KOPT-K1 (cell line): Measurements from ENCODE around the gene PAK3.

Experiments used
- H3K27ac ChIP-seq: fragments of 200-600 bp; sonication (generic); 2 replicates; pipeline ENCODE4 v1.5.1; 2016; ENCODE audit warnings: antibody characterized with exemption, mild to moderate bottlenecking, low read depth, low read length; ENCODE audit not compliant: poor library complexity, severe bottlenecking
- H3K36me3 ChIP-seq: fragments of 200-600 bp; sonication (generic); 2 replicates; pipeline ENCODE4 v1.5.1; 2017; ENCODE audit warnings: antibody characterized with exemption, mild to moderate bottlenecking, low read length, moderate library complexity; ENCODE audit not compliant: insufficient read depth
- H3K9me3 ChIP-seq: fragments of 200-600 bp; sonication (generic); 2 replicates; pipeline ENCODE4 v1.5.1; 2017; ENCODE audit warnings: antibody characterized with exemption, low read length, mild to moderate bottlenecking; ENCODE audit not compliant: insufficient read depth, poor library complexity, severe bottlenecking

Gene PAK3

DNA sequence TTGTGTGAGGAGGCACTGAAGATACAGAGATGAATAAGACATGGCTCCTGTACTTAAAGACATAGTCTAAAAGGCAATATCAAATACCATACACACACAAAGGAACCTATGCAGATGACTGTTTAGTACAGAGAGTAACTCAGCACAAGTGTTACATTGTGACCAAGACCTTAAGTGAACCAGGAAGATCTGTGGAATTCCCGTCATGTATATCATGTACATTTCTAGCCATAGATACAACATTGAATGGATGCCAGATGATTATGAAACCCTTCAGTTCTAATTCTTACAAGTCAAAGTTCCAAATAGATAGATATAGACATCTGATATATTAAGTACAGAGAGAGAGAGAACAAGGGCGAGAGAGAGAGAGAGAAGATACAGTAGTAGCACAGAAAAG is 73.2 kb downstream of the PAK3 start:
- no peaks in the 10 kb centered on the region for H3K9me3 ChIP-seq

GRCh38 chrX:111170017-111170416 is 74.0 kb downstream of the PAK3 start:
- H3K36me3 ChIP-seq: no peaks in the 10 kb centered on the region
- no peak overlapping the region for H3K27ac ChIP-seq
- no peaks in the 10 kb centered on the region for H3K9me3 ChIP-seq

More for the DNA sequence above, 73.2 kb downstream of the PAK3 start:
- Histone ChIP-seq H3K27ac (no peak overlapping the region), H3K36me3 (no peaks in the 10 kb centered on the region)

GRCh38 chrX:111180750-111181240 is 84.8 kb downstream of the PAK3 start:
- Histone ChIP-seq H3K27ac (no peak overlapping the region), H3K9me3 (no peaks in the 10 kb centered on the region), H3K36me3 (no peaks in the 10 kb centered on the region)

DNA sequence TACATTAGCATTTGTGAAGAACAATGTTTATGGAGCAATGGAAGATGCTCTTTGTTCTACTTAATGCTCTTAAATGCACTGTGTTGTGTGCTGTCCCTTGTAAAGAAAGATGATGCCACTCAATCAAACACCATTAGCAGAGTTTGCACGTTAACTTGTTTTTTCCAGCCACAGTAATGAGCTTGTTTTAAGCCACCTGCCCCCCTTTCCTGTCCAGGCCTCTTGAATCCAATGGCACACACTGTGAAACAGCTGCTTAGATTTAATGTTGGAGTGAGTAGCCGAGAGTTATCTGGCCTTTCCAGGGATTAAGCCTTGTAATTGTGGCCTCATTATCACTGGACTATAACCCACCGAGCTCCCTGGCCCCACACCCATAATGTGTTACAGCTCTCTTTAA is 86.0 kb downstream of the PAK3 start:
- no peak overlapping the region for H3K27ac ChIP-seq
- no peaks in the 10 kb centered on the region for H3K36me3 ChIP-seq
- H3K9me3 ChIP-seq: no peaks in the 10 kb centered on the region

DNA sequence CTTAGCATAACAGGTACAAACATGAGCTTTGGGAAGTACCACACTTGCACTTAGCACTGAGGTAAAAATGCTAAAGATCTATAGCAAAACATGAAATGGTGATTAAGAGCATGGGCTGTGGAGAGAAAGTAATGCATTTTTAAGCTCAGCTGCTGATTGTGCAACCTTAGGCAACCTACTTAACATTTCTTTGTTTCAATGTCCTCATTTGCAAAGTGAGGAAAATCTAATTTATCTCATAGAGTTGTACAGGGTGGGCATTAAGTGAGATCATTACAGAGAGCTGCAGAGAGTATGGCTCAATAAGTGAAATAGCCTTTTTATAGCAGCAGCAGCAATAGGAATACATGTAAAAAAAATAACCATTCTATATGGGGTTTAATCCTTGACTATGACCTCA is 87.0 kb downstream of the PAK3 start:
- no peaks in the 10 kb centered on the region for H3K36me3 ChIP-seq
- H3K27ac ChIP-seq: no peak overlapping the region
- H3K9me3 ChIP-seq: no peaks in the 10 kb centered on the region

GRCh38 chrX:111191598-111191997 is 95.6 kb downstream of the PAK3 start:
- Histone ChIP-seq H3K27ac (no peak overlapping the region), H3K9me3 (no peaks in the 10 kb centered on the region), H3K36me3 (no peaks in the 10 kb centered on the region)

DNA sequence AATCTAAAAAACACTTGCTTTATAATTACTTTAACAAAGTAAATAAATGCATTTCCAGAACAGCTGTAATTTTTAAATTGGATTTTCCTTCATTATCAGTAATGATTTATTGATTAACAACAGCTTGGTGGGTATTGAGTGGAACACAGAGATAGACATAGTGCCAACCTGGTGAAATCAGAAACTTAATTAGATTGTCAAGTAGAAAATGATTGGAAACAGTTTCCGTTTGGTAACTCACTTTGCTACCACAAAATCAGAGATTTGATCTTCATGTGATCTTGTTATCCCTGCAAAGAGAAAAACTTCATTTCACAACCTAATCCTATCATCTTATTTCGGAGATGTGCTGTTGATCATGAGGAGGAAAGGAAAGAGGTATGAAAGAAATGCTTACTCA is 103.5 kb downstream of the PAK3 start:
- Histone ChIP-seq H3K36me3 (no peaks in the 10 kb centered on the region), H3K9me3 (no peaks in the 10 kb centered on the region), H3K27ac (no peak overlapping the region)

- H3K9me3 ChIP-seq: no peaks in the 10 kb centered on the region
- no peak overlapping the region for H3K27ac ChIP-seq
- H3K36me3 ChIP-seq: no peaks in the 10 kb centered on the region
These were observed 104.3 kb downstream of the PAK3 start for GRCh38 chrX:111200327-111200726.

GRCh38 chrX:111207851-111208250 is 111.9 kb downstream of the PAK3 start:
- no peaks in the 10 kb centered on the region for H3K36me3 ChIP-seq
- H3K9me3 ChIP-seq: no peaks in the 10 kb centered on the region
- H3K27ac ChIP-seq: no peak overlapping the region

DNA sequence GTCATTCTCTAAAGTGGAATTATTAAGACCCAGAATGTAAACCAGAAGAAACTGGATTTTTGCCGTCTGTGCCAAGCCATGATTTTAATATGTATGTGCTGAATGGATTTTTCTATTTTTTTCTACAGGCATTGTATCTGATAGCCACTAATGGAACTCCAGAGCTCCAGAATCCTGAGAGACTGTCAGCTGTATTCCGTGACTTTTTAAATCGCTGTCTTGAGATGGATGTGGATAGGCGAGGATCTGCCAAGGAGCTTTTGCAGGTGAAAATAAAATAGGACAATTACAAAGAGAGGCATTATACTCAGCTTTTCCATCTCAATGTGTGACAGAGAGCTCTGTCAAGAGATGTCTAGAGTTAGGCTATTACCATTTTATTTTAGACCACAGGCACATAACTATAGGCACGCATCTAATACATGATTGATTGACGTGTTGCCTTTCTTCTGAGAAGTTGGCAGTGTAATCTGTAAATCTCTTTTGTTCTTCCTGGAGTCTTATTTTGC is 120.4 kb downstream of the PAK3 start:
- Histone ChIP-seq H3K36me3 (no peaks in the 10 kb centered on the region), H3K9me3 (no peaks in the 10 kb centered on the region), H3K27ac (no peak overlapping the region)

DNA sequence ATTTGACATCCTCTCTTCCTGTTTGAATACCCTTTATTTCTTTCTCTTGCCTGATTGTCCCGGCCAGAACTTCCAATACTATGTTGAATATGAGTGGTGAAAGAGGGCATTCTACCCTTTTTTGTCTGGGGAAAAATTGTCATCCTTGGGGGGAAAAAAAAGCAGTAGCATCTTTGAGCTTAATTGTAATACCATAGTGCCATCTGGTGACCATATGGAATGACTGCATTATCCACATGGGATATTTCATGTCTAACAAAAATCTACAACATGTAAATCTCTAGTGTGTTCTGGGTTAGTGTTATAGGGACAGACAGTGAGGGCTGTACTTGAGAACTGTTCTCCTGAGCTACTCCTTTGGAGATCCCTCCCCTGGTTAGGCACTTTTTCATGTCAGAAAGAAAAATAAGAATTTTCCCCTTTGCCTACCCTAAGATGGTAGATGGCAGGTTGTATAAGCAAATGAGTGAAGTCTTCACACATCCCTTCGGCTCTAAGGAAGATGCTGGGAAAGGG is 148.3 kb downstream of the PAK3 start:
- no peaks in the 10 kb centered on the region for H3K9me3 ChIP-seq
- H3K36me3 ChIP-seq: no peaks in the 10 kb centered on the region
- H3K27ac ChIP-seq: no peak overlapping the region

GRCh38 chrX:111254896-111255693 is 159.1 kb downstream of the PAK3 start:
- Histone ChIP-seq H3K9me3 (no peaks in the 10 kb centered on the region), H3K27ac (no peak overlapping the region), H3K36me3 (no peaks in the 10 kb centered on the region)

GRCh38 chrX:111257733-111258132 is 161.7 kb downstream of the PAK3 start:
- Histone ChIP-seq H3K27ac (no peak overlapping the region), H3K36me3 (no peaks in the 10 kb centered on the region), H3K9me3 (no peaks in the 10 kb centered on the region)

- Histone ChIP-seq H3K9me3 (no peaks in the 10 kb centered on the region), H3K27ac (no peak overlapping the region), H3K36me3 (no peaks in the 10 kb centered on the region)
These were observed 163.6 kb downstream of the PAK3 start for GRCh38 chrX:111259559-111259958.

DNA sequence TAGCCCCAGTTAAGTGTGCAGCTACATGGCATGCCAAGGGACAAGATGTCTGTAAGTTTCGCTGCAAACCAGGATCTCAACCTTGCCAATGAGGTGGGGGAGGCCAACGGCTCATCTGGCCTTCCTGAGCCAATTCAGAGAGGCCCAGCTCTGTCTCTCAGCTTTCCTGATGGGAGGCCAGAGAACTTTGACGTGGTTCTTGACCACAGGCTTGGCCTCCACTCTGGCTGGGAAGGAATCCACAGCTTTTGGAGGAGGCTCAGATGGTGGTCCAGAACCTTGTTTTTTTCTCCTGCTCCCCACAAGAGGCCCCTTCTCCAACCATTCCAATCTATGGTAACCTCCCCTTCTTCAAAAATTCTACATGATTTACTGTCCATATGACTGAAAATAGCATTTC is 164.5 kb downstream of the PAK3 start:
- Histone ChIP-seq H3K27ac (no peak overlapping the region), H3K36me3 (no peaks in the 10 kb centered on the region), H3K9me3 (no peaks in the 10 kb centered on the region)

GRCh38 chrX:111262086-111262485 is 166.1 kb downstream of the PAK3 start:
- H3K27ac ChIP-seq: no peak overlapping the region
- H3K9me3 ChIP-seq: no peaks in the 10 kb centered on the region
- H3K36me3 ChIP-seq: no peaks in the 10 kb centered on the region
